NOMO-1 treated with dmso at 0.1 percent for 144 hours (cell line): ENCODE measurements around the gene PLD5.
A peak's percentile ranks its signal among the peaks of the same experiment; 100 is the strongest.
"Not testable (repeated sequence)": the region's sequence is repeated elsewhere in the genome, so short reads cannot be mapped to it uniquely, and the experiment has no call there.

Experiments
- DNase-seq: peaks from one replicate; lab custom pipeline; 2025; ENCODE audit not compliant: unreplicated experiment; lab: John Stamatoyannopoulos, UW

PLD5 gene

GRCh38 chr1:242179767-242180166 is 344.7 kb downstream of the PLD5 start:
- DNase-seq: not testable (repeated sequence)

- DNase-seq: no peak
Observed at GRCh38 chr1:242178924-242179708, 345.4 kb downstream of the PLD5 start.

- no peak for DNase-seq
Observed at GRCh38 chr1:242178436-242178835, 346.1 kb downstream of the PLD5 start.

- DNase-seq: no peak
Observed at GRCh38 chr1:242162140-242162539, 362.4 kb downstream of the PLD5 start.

GRCh38 chr1:242147096-242147976 is 377.2 kb downstream of the PLD5 start:
- peak; percentile 78 for DNase-seq

- no peak for DNase-seq
Observed at GRCh38 chr1:242146652-242147051, 377.8 kb downstream of the PLD5 start.

- no peak for DNase-seq
Observed at GRCh38 chr1:242140836-242141235, 383.7 kb downstream of the PLD5 start.

GRCh38 chr1:242139986-242140385 is 384.5 kb downstream of the PLD5 start:
- no peak for DNase-seq

GRCh38 chr1:242139442-242139841 is 385.1 kb downstream of the PLD5 start:
- DNase-seq: peak; percentile 85

GRCh38 chr1:242133796-242134195 is 390.7 kb downstream of the PLD5 start:
- no peak for DNase-seq

GRCh38 chr1:242133351-242133750 is 391.1 kb downstream of the PLD5 start:
- DNase-seq: no peak

GRCh38 chr1:242132121-242132817 is 392.2 kb downstream of the PLD5 start:
- no peak for DNase-seq

GRCh38 chr1:242128951-242129502 is 395.5 kb downstream of the PLD5 start:
- peak; percentile 31 for DNase-seq

GRCh38 chr1:242120432-242120831 is 404.1 kb downstream of the PLD5 start:
- DNase-seq: no peak

- no peak for DNase-seq
Observed at GRCh38 chr1:242100921-242101320, 423.6 kb downstream of the PLD5 start.

- DNase-seq: not testable (repeated sequence)
Observed at GRCh38 chr1:242097283-242097682, 427.2 kb downstream of the PLD5 start.

GRCh38 chr1:242093116-242093515 is 431.4 kb downstream of the PLD5 start:
- no peak for DNase-seq

GRCh38 chr1:242089911-242090310 is 434.6 kb downstream of the PLD5 start:
- no peak for DNase-seq

GRCh38 chr1:242088875-242089274 is 435.6 kb downstream of the PLD5 start:
- DNase-seq: no peak

GRCh38 chr1:242086706-242087105 is 437.8 kb downstream of the PLD5 start:
- no peak for DNase-seq

GRCh38 chr1:242086093-242086492 is 438.4 kb downstream of the PLD5 start:
- DNase-seq: no peak
